HCT116 (cell line): ENCODE results near the gene TEKT2. TPM values are rescaled to one million over a fixed set of nuclear protein-coding genes. Genes with fewer than 3 reads are reported as not detected.

ENCODE experiments used
- ATAC-seq: fragments of 200-7000 bp; cut with Tn5 transposase; 2 replicates; pipeline ENCODE4 v1.9.1; 2020; ENCODE audit warnings: mild to moderate bottlenecking, moderate library complexity
- BruUV-seq: library from RNA; stranded (reverse); fragments of 400-500 nt; replicated peaks from 2 replicates; lab custom pipeline; 2021; lab: Mats Ljungman, UMichigan
- CTCF ChIA-PET: fragments of 300-600 bp; sonication (Branson Sonifier 250); formaldehyde crosslinking; loops from one replicate; lab custom pipeline; 2021; ENCODE audit warnings: antibody characterized with exemption; lab: Charles Lee
- POLR2A ChIA-PET: fragments of 300-600, 350-600 bp; sonication (Branson Sonifier 250); formaldehyde crosslinking; loops from one replicate; lab custom pipeline; 2021; ENCODE audit warnings: antibody characterized with exemption; lab: Charles Lee
- RAD21 ChIA-PET, 2 experiments: fragments of 300-600 bp; sonication (Branson Sonifier 250); formaldehyde crosslinking; loops; one replicate each; lab custom pipeline; 2023; ENCODE audit warnings: low total read pairs in 2 of 2; ENCODE audit not compliant: uncharacterized antibody in 2 of 2, unreplicated experiment in 2 of 2, low non-redundant PET in 1 of 2; lab: Charles Lee
- DNase-seq: peaks from one replicate; pipeline ENCODE4 v3.0.0-alpha.2; 2010; ENCODE audit warnings: low read depth, low spot score
- H2AFZ ChIP-seq: fragments of 200-600 bp; shearing (Covaris generic), sonication (generic); 2 replicates; pipeline ENCODE4 v1.6.1; 2017; ENCODE audit warnings: low read depth, mixed run types, mixed read lengths, antibody characterized with exemption, low read length; ENCODE audit not compliant: poor library complexity, severe bottlenecking
- H3K27ac ChIP-seq: 2 replicates; pipeline ENCODE4 v1.5.1; 2012; ENCODE audit warnings: low read depth, low read length
- H3K27me3 ChIP-seq: fragments of 200-600 bp; sonication (generic); 2 replicates; pipeline ENCODE4 v1.6.1; 2016; ENCODE audit warnings: mixed run types, low read length, mixed read lengths; ENCODE audit not compliant: insufficient read depth
- H3K36me3 ChIP-seq, 2 experiments: fragments of 200-500 bp in 1 of 2; fragments of 200-600 bp in 1 of 2; sonication (Bioruptor generic) in 1 of 2; sonication (generic) in 1 of 2; 2 replicates each; pipeline versions ENCODE4 v1.5.1 to v1.6.1; 2014 to 2016; ENCODE audit warnings: low read length in 2 of 2, inconsistent platforms in 1 of 2, mixed read lengths in 1 of 2, mixed run types in 1 of 2; ENCODE audit not compliant: insufficient read depth in 2 of 2, control insufficient read depth in 1 of 2
- H3K4me1 ChIP-seq, 2 experiments: fragments of 200-600 bp in 1 of 2; sonication (generic) in 1 of 2; 2 replicates each; pipeline versions ENCODE4 v1.5.1 to v1.6.1; 2012 to 2017; ENCODE audit warnings: low read length in 2 of 2, inconsistent platforms in 1 of 2, mild to moderate bottlenecking in 1 of 2, mixed read lengths in 1 of 2, mixed run types in 1 of 2, moderate library complexity in 1 of 2; ENCODE audit not compliant: insufficient read depth in 2 of 2, control insufficient read depth in 1 of 2
- H3K4me2 ChIP-seq: fragments of 200-600 bp; sonication (generic); 2 replicates; pipeline ENCODE4 v1.6.1; 2017; ENCODE audit warnings: mixed run types, low read length, mixed read lengths
- H3K4me3 ChIP-seq, 2 experiments: fragments of 200-600 bp in 1 of 2; sonication (generic) in 1 of 2; replicated peaks in 1 of 2; 2 replicates each; pipeline ENCODE4 v1.5.1; 2011 to 2016; ENCODE audit warnings: low read length in 2 of 2, control low read depth in 1 of 2, low read depth in 1 of 2, mild to moderate bottlenecking in 1 of 2, mixed read lengths in 1 of 2, mixed run types in 1 of 2
- H3K79me2 ChIP-seq: fragments of 200-600 bp; sonication (generic); 2 replicates; pipeline ENCODE4 v1.6.1; 2017; ENCODE audit warnings: mild to moderate bottlenecking, mixed run types, low read length, moderate library complexity, mixed read lengths; ENCODE audit not compliant: insufficient read depth
- H3K9ac ChIP-seq: fragments of 200-600 bp; sonication (generic); 2 replicates; pipeline ENCODE4 v1.6.1; 2016; ENCODE audit warnings: low read length, mixed read lengths
- H3K9me2 ChIP-seq: fragments of 200-600 bp; sonication (generic), shearing (Covaris generic); 2 replicates; pipeline ENCODE4 v1.6.1; 2017; ENCODE audit warnings: mixed run types, mild to moderate bottlenecking, moderate library complexity; ENCODE audit not compliant: insufficient read depth
- H3K9me3 ChIP-seq, 2 experiments: fragments of 200-500 bp in 1 of 2; fragments of 200-600 bp in 1 of 2; sonication (Bioruptor generic) in 1 of 2; sonication (generic) in 1 of 2; 2 replicates each; pipeline ENCODE4 v1.6.1; 2014 to 2017; ENCODE audit warnings: low read length in 2 of 2, mixed read lengths in 2 of 2, inconsistent platforms in 1 of 2, low read depth in 1 of 2, mild to moderate bottlenecking in 1 of 2, mixed run types in 1 of 2, moderate library complexity in 1 of 2; ENCODE audit not compliant: control insufficient read depth in 1 of 2, insufficient read depth in 1 of 2
- H4K20me1 ChIP-seq: fragments of 200-600 bp; sonication (generic), shearing (Covaris generic); 2 replicates; pipeline ENCODE4 v1.6.1; 2017; ENCODE audit warnings: mixed run types, mild to moderate bottlenecking, moderate library complexity; ENCODE audit not compliant: insufficient read depth
- CBX3 ChIP-seq: IDR thresholded peaks from 2 replicates; pipeline ENCODE4 v1.6.1; 2012; ENCODE audit warnings: low read depth
- CEBPB ChIP-seq: IDR thresholded peaks from 2 replicates; pipeline ENCODE4 v1.6.1; 2012; ENCODE audit warnings: low read depth
- EGR1 ChIP-seq: IDR thresholded peaks from 2 replicates; pipeline ENCODE4 v1.6.1; 2012; ENCODE audit warnings: low read depth
- EZH2 ChIP-seq: fragments of 200-600 bp; sonication (generic); IDR thresholded peaks from 2 replicates; pipeline ENCODE4 v1.6.1; 2017; ENCODE audit warnings: antibody characterized with exemption, mixed run types
- EZH2phosphoT487 ChIP-seq: fragments of 200-600 bp; IDR thresholded peaks from 2 replicates; pipeline ENCODE4 v1.6.1; 2018; ENCODE audit warnings: antibody characterized with exemption, borderline replicate concordance
- FOSL1 ChIP-seq: IDR thresholded peaks from 2 replicates; pipeline ENCODE4 v1.6.1; 2012; ENCODE audit warnings: low read depth
- SIN3A ChIP-seq: IDR thresholded peaks from 2 replicates; pipeline ENCODE4 v1.6.1; 2012; ENCODE audit warnings: low read depth
- SP1 ChIP-seq: IDR thresholded peaks from 2 replicates; pipeline ENCODE4 v1.6.1; 2012; ENCODE audit warnings: low read depth
- TCF7L2 ChIP-seq: IDR thresholded peaks from 2 replicates; pipeline ENCODE4 v1.7.0; 2011; ENCODE audit warnings: borderline replicate concordance, inconsistent platforms; ENCODE audit not compliant: insufficient read depth, insufficient read length; ENCODE audit errors: extremely low read depth
- YY1 ChIP-seq: IDR thresholded peaks from 2 replicates; pipeline ENCODE4 v1.6.1; 2011; ENCODE audit warnings: low read length, low read depth, moderate library complexity, mild to moderate bottlenecking; ENCODE audit not compliant: insufficient replicate concordance; ENCODE audit errors: extremely low read depth
- ZNF274 ChIP-seq: fragments of 200-500 bp; sonication (Bioruptor generic); IDR thresholded peaks from 2 replicates; pipeline ENCODE4 v1.6.1; 2014; ENCODE audit warnings: mild to moderate bottlenecking, low read depth, low read length, inconsistent platforms
- intact Hi-C: fragments of 100-400 bp; cut with micrococcal nuclease; formaldehyde crosslinking; loops from 2 replicates; pipeline ENCODE4 v1.10.0; 2022
- total RNA-seq: library from RNA; stranded (reverse); gene quantifications from one replicate; pipeline ENCODE4 v1.2.1, GENCODE V29; 2021; ENCODE audit not compliant: unreplicated experiment
- TF ChIP-seq, protein P1 (sequence below): IDR thresholded peaks from 2 replicates; pipeline ENCODE4 v1.6.1; 2012; ENCODE audit warnings: low read depth
- TF ChIP-seq, protein P2 (sequence below): IDR thresholded peaks from 2 replicates; pipeline ENCODE4 v1.6.1; 2012
- TF ChIP-seq, protein P3 (sequence below): IDR thresholded peaks from 2 replicates; pipeline ENCODE4 v1.6.1; 2011; ENCODE audit warnings: mild to moderate bottlenecking, low read length, moderate library complexity; ENCODE audit not compliant: insufficient replicate concordance; ENCODE audit errors: extremely low read depth

The TEKT2 gene
- total RNA-seq, 1 experiment from 2014 or later = not detected

DNA sequence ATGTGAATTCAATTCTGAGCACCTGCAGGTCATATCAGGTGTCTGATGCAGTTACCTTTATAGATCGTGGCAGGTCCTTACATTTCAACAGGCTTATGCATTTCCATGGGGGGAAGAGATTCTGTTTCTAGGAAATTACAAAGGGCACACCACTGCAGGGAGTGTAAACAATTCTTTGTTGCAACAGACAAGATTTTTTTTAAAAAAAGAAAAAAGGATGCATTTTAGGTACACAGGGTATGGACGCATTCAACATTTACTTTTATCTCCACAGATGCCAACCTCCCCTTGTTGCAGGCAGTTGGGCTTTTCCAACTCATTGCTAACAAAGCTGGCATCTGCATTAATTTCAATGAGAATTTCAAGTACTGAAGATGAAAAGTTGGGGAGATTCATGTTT is 13.5 kb upstream of the TEKT2 start (continued):
- TF ChIP-seq, protein P1, sequence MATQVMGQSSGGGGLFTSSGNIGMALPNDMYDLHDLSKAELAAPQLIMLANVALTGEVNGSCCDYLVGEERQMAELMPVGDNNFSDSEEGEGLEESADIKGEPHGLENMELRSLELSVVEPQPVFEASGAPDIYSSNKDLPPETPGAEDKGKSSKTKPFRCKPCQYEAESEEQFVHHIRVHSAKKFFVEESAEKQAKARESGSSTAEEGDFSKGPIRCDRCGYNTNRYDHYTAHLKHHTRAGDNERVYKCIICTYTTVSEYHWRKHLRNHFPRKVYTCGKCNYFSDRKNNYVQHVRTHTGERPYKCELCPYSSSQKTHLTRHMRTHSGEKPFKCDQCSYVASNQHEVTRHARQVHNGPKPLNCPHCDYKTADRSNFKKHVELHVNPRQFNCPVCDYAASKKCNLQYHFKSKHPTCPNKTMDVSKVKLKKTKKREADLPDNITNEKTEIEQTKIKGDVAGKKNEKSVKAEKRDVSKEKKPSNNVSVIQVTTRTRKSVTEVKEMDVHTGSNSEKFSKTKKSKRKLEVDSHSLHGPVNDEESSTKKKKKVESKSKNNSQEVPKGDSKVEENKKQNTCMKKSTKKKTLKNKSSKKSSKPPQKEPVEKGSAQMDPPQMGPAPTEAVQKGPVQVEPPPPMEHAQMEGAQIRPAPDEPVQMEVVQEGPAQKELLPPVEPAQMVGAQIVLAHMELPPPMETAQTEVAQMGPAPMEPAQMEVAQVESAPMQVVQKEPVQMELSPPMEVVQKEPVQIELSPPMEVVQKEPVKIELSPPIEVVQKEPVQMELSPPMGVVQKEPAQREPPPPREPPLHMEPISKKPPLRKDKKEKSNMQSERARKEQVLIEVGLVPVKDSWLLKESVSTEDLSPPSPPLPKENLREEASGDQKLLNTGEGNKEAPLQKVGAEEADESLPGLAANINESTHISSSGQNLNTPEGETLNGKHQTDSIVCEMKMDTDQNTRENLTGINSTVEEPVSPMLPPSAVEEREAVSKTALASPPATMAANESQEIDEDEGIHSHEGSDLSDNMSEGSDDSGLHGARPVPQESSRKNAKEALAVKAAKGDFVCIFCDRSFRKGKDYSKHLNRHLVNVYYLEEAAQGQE = no peak
- TF ChIP-seq SIN3A (no peak), YY1 (no peak), TCF7L2 (no peak), FOSL1 (no peak), CEBPB (no peak), ZNF274 (no peak)
- TF ChIP-seq, protein P2, sequence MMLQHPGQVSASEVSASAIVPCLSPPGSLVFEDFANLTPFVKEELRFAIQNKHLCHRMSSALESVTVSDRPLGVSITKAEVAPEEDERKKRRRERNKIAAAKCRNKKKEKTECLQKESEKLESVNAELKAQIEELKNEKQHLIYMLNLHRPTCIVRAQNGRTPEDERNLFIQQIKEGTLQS = no peak

DNA sequence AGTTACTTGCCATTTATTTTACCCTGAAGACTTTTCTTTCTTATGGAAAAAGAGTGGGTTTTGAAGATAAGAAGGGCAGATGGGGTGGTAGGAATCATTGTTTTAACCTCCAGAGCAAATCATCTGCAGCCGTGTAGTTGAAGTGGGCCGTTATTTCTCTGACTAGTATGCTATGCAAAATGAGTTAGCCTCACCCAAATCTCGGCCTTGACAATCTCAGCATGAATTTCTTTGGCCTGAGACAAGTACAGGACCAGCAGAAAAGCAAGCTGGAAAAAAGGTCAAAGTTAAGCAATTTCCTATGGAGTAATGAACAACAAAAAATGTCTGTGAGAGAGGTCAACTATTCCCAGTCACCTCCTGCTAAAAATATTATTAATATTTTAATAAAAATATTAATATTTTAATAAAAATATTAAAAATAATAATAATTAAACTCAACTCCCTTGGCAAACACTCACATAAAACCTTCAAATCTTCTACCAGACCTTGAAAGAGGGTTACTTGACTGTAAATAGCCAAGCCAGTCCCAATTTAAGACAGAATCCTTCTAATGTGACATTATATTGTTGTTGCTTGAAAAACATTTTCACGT is 6.8 kb upstream of the TEKT2 start:
- CTCF ChIA-PET = no interaction called here
- intact Hi-C loops = no loop called here
- no peaks in the 10 kb centered on the region for H3K79me2 ChIP-seq
- TF ChIP-seq SP1 (no peak), TCF7L2 (no peak), YY1 (no peak), ZNF274 (no peak), EZH2 (no peak), EGR1 (no peak), EZH2phosphoT487 (no peak), CBX3 (no peak)
- TF ChIP-seq, protein P3, sequence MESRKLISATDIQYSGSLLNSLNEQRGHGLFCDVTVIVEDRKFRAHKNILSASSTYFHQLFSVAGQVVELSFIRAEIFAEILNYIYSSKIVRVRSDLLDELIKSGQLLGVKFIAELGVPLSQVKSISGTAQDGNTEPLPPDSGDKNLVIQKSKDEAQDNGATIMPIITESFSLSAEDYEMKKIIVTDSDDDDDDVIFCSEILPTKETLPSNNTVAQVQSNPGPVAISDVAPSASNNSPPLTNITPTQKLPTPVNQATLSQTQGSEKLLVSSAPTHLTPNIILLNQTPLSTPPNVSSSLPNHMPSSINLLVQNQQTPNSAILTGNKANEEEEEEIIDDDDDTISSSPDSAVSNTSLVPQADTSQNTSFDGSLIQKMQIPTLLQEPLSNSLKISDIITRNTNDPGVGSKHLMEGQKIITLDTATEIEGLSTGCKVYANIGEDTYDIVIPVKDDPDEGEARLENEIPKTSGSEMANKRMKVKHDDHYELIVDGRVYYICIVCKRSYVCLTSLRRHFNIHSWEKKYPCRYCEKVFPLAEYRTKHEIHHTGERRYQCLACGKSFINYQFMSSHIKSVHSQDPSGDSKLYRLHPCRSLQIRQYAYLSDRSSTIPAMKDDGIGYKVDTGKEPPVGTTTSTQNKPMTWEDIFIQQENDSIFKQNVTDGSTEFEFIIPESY = no peak
- TF ChIP-seq, protein P1 = no peak

More for the DNA sequence above, 6.8 kb upstream of the TEKT2 start:
- no peaks in the 10 kb centered on the region for H3K36me3 ChIP-seq
- DNase-seq = no peak
- no peaks in the 10 kb centered on the region for H4K20me1 ChIP-seq
- no peak overlapping the region for H2AFZ ChIP-seq
- no TSS peak for BruUV-seq
- RAD21 ChIA-PET = no interaction called here
- H3K4me1 ChIP-seq = peaks cover 0 to 6% of the 10 kb centered on the region in 2 experiments; a peak in 2 of 4 replicates
- H3K9me3 ChIP-seq = no peaks in the 10 kb centered on the region
- H3K4me2 ChIP-seq = no peak overlapping the region
- H3K27ac ChIP-seq = no peak overlapping the region
- POLR2A ChIA-PET = no interaction called here
- no peaks in the 10 kb centered on the region for H3K9me2 ChIP-seq
- H3K4me3 ChIP-seq = no peak overlapping the region
- no peak overlapping the region for H3K9ac ChIP-seq
- no peak for ATAC-seq
- H3K27me3 ChIP-seq = no peaks in the 10 kb centered on the region
